HG02938 (cell line): ENCODE measurements around the gene RPL7A.

Experiments
- ATAC-seq: cut with Tn5 transposase; IDR thresholded peaks from one replicate; pipeline ENCODE4 v1.9.1; 2021; ENCODE audit warnings: mild to moderate bottlenecking, moderate library complexity; ENCODE audit not compliant: unreplicated experiment

Gene RPL7A

GRCh38 chr9:133346021-133346785 lies 1.8 kb upstream of the RPL7A start:
- ATAC-seq: no peak

- ATAC-seq: peak; percentile 12
Measured at GRCh38 chr9:133347515-133347984, 468 bp upstream of the RPL7A start.

- no peak for ATAC-seq
Measured at GRCh38 chr9:133348718-133349573, 928 bp downstream of the RPL7A start.

GRCh38 chr9:133349965-133350616 lies 2.1 kb downstream of the RPL7A start:
- no peak for ATAC-seq

- no peak for ATAC-seq
Measured at GRCh38 chr9:133351526-133351907, 3.5 kb downstream of the RPL7A start.

- no peak for ATAC-seq
Measured at GRCh38 chr9:133351908-133352634, 4.1 kb downstream of the RPL7A start.

GRCh38 chr9:133352635-133353340 lies 4.8 kb downstream of the RPL7A start:
- ATAC-seq: no peak

- ATAC-seq: no peak
Measured at GRCh38 chr9:133353548-133353947, 5.5 kb downstream of the RPL7A start.

- no peak for ATAC-seq
Measured at GRCh38 chr9:133354766-133355165, 6.7 kb downstream of the RPL7A start.

- no peak for ATAC-seq
Measured at GRCh38 chr9:133355881-133356357, 7.9 kb downstream of the RPL7A start.

- no peak for ATAC-seq
Measured at GRCh38 chr9:133356391-133357091, 8.5 kb downstream of the RPL7A start, which contains the start of the genes SURF1 and SURF2. SURF1 (minus strand) TSS chr9:133356487; CDS start chr9:133356453, 34 bp downstream. SURF2 (plus strand) TSS chr9:133356550; CDS start chr9:133356593, 43 bp downstream.

- no peak for ATAC-seq
Measured at GRCh38 chr9:133357656-133358055, 9.6 kb downstream of the RPL7A start.

- no peak for ATAC-seq
Measured at GRCh38 chr9:133359399-133360175, 11.6 kb downstream of the RPL7A start.

- no peak for ATAC-seq
Measured at GRCh38 chr9:133360400-133361393, 12.7 kb downstream of the RPL7A start.

- ATAC-seq: no peak
Measured at GRCh38 chr9:133361507-133362092, 13.6 kb downstream of the RPL7A start.

- no peak for ATAC-seq
Measured at GRCh38 chr9:133362359-133363044, 14.5 kb downstream of the RPL7A start.
